IPS DF 4.7 (cell line): ENCODE measurements around the gene AEBP2.
"Not testable (repeated sequence)": the region's sequence is repeated elsewhere in the genome, so short reads cannot be mapped to it uniquely, and the experiment has no call there.

ENCODE experiments used
- DNase-seq: peaks from one replicate; pipeline ENCODE4 v3.0.0-alpha.2; 2013; ENCODE audit warnings: low spot score; ENCODE audit errors: extremely low read depth

The AEBP2 gene

DNA sequence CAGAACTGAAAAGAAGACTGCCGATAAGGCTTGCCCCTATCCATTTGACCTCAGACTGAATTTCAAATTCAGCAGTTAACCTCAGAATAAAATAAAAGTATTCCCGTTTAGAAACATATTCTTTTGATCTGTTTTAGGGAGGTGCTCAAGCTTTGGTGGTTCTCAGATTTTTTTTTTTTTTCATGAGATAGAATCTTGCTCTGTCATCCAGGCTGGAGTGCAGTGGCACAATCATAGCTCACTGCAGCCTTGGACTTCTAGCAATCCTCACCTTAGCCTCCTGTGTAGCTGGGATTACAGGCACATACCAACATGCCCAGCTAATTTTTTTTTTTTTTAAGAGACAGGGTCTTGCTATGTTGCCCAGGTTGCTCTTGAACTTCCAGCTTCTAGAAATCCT is 15.5 kb downstream of the AEBP2 start:
- no peak for DNase-seq

DNA sequence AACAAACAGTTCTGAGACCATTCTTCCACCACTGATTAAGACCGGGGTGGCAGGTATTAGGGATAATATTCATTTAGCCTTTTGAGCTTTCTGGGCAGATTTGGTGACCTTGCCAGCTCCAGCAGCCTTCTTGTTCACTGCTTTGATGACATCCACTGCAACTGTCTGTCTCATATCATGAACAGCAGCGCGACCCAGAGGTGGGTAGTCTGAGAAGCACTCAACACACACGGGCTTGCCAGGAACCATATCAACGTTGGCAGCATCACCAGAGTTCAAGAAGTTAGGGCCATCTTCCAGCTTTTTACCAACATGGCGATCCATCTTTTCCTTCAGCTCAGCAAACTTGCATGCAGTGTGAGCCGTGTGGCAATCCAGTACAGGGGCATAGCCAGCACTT is 16.9 kb downstream of the AEBP2 start:
- DNase-seq: no peak

DNA sequence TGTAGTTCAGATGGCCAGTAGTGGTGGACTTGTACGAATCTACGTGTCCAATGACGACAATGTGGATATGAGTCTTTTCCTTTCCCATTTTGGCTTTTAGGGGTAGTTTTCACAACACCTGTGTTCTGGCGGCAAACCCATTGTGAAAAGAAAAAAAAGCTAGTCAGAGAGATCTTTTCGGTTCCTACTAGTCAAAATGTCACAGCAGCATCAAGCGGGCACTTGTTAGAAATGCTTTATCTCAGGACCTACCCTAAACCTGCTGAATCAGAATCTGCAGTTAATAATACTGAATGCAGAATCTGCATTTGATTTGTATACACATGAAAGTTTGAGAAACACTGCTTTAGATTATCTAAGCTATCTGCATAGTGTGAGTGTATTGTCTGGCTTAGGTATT is 18.3 kb downstream of the AEBP2 start:
- DNase-seq: no peak

DNA sequence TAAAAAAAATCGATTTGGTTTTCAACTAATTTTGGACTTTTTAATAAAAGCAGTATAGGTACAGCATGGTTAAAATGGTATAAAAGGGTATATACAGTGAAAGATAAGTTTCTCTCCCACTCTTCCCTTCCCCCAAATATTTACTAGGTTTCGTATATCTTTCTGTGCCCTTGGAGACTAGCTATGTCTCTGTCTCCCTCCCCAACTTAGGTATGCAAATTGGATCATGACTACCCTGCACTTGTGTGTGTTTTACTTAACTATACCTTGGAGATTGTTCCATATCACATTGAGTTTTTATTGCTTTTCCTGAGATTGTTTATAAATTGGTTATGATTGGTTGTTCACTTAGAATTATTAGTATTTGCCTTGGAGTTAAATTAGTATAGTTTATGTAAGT is 19.4 kb downstream of the AEBP2 start:
- DNase-seq: no peak

DNA sequence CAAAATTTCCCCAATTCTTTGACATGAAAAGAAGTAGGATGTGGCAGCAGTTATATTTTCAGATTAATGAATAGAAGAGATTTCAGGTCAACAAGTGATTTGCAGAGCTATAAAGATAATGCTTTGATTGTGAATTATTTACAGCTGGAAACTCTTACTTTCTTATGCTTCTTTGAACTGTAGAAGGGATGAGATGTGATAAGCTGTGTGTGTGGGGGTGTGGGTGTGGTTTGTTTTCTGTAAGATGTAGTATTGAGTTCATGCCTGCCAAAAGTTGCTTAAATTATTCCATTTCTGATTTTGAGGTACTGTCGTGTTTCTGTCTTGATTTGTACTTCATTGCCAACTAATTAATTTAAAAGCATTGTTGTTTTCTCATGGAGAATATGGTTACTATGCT is 22.7 kb downstream of the AEBP2 start:
- DNase-seq: no peak

DNA sequence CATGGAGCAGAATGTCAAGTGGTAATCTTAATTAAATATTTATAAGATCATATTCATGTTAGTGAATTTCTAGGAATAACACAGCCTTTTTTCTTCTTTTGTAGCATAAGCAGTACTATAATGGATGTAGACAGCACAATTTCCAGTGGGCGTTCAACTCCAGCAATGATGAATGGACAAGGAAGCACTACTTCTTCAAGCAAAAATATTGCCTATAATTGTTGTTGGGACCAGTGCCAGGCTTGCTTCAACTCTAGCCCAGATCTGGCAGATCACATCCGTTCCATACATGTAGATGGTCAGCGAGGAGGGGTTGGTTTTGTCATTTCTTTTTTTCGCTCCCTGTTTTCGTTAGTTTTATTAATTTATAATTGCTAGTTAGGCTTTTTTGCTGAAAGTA is 23.1 kb downstream of the AEBP2 start:
- no peak for DNase-seq

DNA sequence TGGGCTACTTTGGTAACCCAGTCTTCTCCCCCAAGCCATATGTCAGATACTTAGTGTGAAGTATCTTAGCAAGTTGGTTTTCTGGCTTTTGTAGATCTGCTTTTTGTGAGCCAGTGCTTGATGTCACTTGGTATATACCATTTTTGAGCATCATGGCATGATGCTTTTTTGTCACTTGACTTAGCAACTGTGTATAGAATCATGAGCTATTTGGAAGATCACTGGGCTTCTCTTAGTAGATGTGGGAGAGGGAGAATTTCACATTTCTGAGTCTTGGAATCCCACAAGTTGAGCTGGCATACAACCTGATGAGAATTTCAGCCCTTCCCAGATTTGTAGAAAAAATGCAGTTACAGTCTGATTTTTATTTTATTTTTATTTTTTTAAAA is 24.9 kb downstream of the AEBP2 start:
- no peak for DNase-seq

DNA sequence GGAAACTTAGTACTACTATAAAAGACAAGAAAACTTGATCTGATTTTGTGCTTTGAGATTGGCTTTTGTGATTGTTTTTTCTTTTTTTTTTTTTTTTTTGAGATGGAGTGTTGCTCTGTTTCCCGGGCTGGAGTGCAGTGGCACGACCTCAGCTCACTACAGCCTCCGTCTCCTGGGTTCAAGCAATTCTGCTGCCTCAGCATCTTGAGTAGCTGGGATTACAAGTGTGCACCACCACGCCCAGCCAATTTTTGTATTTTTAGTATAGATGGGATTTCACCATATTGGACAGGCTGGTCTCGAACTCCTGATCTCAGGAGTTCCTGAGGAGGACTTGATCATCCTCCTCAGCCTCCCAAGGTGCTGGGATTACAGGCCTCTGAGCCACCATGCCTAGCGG is 26.4 kb downstream of the AEBP2 start:
- no peak for DNase-seq

DNA sequence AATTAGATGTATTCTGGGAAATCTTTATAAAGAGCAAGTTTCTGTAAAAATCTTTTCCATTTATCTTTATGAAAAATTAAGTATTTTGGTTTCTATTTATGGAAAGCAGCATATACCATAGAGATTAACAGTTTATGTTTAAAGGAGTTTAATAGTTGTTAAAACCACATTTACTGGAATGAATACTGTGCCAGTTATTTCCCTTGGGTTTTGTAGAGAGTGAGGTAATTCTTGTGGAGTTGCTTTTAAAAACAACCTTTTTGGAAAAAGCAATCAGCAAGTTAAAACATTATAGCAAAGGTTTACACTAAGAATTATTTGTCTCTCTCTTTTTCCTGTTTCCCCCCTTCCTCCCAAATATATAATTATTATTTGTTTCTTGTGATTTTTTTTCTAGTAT is 34.9 kb downstream of the AEBP2 start:
- DNase-seq: no peak

DNA sequence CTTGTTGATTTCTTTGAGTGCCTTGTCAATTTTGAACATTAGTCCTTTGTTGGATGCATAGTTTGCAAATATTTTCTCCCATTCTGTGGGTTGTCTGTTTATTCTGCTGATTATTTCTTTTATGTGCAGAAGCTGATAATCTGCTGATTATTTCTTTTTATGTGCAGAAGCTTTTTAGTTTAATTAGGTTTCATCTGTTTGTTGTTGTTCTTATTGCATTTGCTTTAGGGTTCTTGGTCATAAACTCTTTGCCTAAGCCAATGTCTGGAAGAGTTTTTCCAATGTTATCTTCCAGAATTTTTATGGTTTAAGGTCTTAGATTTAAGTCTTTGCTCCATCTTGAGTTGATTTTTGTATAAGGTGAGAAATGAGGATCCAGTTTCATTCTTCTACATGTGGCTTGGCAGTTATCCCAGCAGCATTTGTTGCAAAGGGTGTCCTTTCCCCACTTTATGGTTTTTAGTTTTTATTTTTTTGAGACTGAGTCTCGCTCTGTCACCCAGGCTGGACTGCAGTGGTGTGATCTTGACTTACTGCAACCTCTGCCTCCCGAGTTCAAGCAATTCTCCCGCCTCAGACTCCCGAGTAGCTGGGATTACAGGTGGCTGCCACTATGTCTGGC is 36.7 kb downstream of the AEBP2 start:
- DNase-seq: not testable (repeated sequence)

DNA sequence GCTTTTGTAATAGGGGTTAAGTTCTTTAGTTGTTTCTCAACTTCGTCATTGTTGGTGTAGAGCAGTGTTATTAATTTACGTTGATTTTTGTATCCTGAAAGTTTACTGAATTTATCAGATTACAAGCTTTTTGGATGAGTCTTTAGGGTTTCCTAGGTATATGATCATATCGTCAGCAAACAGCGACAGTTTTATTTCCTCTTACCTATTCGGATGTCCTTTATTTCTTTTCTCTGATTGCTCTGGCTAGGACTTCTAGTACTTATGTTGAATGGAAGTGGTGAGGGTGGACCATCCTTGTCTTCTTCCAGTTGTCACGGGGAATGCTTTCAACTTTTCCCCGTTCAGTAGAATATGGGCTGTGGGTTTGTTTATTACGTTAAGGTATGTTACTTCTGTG is 37.8 kb downstream of the AEBP2 start:
- no peak for DNase-seq

DNA sequence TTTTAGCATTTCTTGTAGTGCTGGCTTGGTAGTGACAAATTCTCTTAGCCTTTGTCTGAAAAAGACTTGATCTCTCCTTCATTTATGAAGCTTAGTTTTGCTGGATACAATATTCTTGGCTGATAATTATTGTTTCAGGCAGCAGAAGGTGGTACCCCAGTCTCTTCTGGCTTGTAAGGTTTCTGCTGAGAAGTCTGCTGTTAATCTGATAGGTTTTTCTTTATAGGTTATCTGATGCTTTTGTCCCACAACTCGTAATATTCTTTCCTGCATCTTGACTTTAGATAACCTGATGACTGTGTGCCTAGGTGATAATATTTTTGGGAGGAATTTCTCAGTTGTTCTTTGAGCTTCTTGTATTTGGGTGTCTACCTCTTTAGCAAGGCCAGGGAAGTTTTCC is 41.2 kb downstream of the AEBP2 start:
- DNase-seq: no peak

DNA sequence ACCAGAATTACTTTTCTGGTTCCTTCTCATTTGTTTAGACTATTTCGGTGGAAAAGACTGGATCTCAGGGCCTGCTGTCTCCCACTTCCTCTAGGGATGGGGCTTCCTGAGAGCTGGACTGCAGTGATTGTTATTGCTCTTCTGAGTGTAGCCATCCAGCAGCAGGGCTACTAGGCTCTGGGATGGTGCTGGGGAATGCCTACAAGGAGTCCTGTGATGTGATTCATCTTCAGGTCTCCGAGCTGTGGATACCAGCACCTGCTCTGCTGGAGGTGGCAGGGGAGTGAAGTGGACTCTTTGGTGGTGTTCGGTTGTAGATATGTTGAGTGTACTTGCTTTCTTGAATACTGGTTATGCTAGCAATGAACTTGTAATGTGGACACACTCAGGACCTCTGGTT is 42.7 kb downstream of the AEBP2 start:
- DNase-seq: no peak

DNA sequence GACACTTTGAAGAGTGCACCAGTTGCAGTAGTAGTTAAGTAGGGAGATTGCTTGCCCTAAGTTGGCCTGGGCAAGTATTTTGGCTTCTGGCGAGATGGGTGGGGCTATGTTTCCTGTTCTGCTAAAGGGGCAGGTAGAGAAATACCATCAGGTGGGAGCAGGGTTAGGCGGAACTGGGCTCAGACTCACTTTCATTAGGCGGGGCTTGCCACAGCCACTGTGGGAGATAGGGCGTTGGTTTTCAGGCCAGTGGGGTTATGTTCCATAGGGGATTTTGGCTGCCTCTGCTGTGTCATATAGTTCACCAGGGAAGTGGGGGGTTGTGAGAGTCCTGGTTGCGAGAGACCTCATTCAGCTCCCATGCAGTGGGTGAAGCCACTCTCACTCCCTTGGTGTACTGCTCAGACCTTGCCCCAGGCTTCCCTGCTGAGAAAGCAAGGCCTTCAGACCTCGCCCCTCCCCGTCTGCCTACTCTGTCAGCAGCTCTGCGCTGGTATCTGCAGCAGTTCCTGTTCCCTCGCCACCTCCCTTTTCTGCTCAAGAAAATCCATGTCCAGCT is 43.3 kb downstream of the AEBP2 start:
- DNase-seq: no peak

DNA sequence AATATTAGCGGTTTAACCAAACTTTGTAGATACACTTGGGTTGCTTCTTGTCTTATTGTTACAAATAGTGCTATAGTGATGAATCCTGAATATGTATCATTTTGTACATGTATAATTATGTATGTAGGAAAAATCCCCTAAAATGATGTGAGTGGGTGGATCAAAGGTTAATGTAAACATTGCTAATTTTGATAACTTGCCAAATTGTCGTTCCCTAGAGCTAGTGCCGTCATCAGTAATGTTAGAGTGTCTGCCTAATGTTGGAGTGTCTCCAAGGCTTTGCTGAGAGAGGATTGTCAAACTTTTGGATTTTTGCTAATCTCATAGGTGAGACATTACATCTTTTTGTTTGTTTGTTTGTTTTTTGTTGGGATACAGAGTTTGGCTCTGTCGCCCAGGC is 44.4 kb downstream of the AEBP2 start:
- DNase-seq: no peak

DNA sequence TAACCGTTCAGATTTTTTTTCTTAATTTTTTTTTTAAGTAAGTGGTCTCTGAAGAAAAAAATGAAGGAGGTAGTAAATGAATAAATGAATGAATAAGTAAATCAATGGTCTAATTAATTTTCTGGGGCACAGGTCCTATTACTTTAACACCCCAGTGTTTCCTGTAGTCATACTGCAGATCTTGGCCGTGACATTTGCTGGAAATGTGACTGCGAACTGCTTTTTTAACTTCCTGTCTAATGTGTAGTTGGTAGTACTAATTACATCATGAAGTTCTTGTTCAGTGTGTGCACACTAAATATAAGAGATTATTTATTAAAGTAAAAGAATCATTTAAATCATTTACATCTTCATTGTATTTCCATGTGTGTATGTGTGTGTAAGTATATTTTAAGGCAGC is 45.4 kb downstream of the AEBP2 start:
- no peak for DNase-seq

DNA sequence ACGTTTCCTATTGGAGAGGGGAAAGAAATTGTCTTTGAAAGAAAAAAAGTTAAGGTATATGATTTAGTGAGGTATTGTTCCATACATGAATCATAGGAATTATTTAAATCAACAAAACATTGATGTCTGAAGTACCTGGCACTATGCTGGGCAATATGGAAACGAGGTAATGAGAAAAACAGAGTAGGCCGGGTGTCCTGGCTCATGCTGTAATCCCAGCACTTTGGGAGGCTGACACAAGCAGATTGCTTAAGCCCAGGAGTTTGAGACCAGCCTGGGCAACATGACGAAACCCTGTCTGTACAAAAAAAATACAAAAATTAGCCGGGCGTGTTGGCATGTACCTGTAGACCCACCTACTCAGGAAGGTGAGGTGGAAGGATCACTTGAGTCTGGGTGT is 45.9 kb downstream of the AEBP2 start:
- no peak for DNase-seq

DNA sequence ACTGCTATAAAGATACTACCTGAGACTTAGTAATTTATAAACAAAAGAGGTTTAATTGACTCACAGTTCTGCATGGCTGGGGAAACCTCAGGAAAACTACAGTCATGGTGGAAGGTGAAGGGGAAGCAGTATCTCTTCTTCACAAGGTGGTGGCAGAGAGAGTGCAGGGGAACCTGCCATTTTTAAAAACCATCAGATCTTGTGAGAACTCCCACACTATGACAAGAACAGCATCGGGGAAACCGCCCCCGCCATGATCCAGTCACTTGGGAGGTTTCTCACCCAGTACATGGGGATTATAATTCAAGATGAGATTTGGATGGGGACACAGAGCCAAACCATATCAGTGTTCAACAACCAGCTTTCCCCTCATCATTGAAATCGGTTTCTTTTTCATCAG is 49.9 kb downstream of the AEBP2 start:
- DNase-seq: no peak

DNA sequence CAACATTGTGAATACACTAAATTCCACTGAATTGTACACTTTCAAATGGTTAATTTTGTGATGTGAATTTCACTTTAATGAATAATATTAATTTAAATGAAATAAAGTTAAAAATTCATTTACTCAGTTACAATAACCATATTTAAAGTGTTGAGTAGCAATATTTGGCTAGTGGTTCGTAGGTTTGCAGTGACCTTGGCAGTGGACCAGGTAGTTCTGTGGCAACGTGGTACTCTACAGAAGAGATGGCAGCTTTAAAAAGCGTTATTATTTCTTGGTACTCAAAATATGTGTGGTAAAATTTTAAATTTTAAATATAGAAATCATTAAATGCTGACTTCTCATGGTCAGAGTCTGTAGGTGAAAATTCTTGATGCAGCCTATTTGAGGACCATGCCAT is 51.6 kb downstream of the AEBP2 start:
- DNase-seq: no peak

DNA sequence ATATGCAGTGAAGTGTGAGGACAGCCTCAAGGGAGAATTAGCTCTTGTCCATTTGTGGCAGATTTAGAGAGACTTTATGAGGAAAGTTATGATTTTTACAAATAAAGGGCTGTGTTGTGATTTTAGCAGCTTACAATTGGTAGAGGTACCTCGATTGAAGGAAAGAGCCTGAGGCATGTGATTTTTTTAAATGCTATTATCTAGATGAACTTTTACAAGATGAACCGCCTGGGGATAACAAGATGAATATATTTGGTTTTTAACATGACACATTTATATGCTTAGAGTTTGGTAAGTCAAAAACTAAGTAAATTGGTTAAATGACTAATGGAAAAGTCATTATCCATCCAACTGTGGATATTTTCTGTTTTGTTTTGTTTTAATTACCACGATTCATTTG is 52.6 kb downstream of the AEBP2 start:
- no peak for DNase-seq

DNA sequence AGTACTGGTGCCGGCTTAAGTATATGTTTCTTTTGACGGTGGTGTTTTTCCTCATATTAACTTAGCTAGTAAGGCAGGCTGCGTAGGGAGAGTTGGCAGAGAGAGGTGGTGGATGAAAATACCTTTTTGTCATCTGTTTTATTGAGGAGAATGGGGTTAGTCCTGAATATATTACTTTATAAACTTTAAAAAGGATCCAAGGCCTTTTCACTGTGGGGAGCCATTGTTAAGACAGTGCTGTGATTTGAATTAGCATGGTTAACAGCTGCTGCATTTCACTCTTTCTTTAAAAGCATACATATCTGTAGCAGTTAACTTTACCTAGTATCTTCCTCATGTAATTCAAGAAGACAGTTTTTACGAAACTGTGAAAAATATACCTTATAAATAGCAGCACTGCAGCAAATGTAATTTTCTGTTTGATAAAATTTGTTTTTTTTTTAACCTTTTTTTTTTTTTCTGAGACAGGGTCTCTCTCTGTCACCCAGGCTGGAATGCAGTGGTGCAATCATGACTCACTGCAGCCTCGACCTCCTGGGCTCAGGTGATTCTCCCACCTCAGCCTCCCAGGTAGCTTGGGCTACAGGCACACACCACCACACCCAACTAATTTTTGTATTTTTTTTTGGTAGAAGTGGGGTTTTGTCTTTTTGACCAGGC is 57.1 kb downstream of the AEBP2 start:
- no peak for DNase-seq

DNA sequence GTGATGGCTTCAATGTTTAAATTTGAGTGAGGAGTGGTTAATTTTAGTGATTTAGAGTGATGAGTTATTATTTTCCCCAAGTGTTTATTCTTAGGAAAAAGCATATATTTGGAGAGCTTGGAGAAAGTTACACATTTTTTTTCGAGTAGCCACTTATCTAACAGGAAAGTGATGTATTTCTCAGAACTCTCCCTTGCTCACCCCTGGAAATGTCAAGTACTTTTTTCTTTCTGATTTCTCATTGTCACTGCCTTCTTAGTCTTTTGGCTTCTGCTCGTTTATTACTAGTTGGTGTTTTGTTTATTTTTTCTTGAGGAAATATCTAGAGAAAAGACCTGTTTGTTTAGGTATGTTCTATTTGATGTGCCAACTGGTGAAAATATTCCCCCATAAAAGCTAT is 58.8 kb downstream of the AEBP2 start:
- DNase-seq: no peak

DNA sequence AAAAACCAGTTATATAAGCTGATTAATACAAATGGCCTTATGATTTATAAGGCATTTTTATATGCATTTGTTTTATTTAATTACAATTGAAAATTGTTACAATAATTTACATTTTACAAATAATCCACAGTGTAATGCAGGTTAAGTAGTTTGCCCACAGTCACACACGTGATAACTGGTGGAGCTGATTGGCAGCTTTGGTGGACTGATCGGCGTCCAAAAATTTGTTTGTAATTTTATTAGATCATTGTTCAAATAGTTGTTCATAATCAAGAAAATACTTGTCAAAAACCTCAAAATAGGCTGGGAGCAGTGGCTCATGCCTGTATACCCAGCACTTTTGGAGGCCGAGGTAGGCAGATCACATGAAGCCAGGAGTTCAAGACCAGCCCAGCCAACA is 59.7 kb downstream of the AEBP2 start:
- DNase-seq: no peak
